ENCODE data around the gene SGPP2.

SGPP2 gene

DNA sequence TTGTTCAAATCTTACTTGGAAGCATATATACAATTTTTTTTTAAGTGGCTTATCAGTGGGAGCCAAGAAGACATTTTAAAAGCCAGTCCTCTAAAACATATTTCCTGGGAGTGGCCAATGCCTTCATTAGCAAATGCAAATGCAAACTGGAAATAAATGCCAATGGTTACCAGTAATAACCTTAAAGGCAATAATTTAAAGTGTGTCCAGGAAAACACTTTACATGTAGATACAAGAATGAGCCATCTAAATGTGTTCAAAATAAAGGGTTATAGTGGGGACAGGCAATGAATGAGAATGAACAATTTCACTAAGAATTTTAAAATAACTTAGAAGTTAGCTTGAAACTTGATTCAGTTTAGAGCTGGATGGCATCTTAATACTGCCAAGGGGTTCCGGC, 167.3 kb downstream of the SGPP2 start:
- no peak for DNase-seq

DNA sequence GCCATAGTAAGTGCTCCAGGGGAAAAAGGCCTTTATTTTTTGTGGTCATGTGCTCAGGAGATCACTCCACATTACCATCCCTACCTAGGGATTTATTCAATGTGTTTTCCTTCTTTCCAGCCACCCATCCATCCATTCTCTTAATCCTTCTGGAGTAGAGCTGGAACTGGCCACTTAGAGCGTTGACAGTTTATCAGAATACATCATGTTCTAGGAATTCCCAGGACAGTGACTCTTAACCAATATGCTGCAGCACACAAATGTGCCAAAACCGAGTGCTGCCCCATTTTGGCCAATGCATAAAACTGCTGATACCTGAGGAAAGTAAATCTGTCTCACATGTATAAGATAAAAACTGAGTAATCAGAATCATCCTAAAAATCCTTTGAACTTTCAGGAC, 167.8 kb downstream of the SGPP2 start:
- no peak for DNase-seq

DNA sequence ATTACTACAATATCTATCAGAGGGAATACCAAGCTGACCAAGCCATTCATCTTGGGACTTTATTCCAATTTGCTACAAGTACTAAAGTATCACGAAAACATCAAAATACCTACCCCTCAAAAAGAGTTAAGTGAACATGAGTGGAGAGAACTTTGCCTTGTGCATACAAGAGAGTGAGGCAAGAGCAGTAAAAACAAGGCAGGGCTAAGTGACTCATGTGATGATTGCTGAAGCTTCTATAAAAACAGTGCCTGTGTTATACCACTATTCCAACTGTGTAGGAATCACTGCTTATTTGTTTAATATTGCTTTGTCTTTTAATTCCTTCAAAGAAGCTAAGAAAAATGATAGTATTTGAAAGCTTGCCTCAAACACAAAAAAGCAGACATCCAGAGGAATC, 170.3 kb downstream of the SGPP2 start:
- DNase-seq, result no peak

DNA sequence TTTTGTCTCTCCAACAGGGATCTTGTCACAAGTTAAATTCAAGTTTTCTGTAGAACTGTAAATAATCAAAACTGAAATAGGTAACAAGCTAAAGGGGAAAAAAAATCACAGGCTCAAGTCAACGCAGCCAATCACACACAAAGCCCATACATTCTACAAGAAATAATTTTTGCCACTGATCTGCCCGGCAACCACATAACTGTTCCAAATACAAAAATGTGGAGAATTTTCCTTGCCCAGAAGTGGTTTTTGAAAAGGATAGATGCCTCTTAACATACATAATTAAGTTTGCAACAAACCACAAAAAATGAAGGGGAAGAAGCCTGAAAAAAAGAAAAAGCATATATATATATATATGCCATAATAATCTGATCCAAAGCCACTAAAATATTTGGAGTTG, 171.2 kb downstream of the SGPP2 start:
- DNase-seq, result no peak

DNA sequence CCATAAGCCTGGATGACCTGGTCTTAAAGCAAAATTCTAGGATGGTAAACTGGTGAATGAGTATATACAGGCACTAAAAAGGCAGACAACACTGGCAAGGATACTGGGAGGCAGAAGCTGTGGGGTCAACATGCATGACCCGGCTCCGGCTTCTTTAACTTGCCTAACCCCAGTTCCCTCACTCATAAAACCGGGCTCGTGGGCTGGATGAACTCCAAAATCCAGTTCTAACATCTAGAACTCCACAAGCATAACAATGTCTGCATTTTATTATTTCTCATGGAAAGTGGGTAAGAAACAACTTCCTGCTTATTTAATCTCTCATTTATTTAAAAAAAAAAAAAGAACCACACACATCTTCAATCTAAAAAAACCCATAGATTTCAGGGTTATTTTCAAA, 174.3 kb downstream of the SGPP2 start:
- no peak for DNase-seq

DNA sequence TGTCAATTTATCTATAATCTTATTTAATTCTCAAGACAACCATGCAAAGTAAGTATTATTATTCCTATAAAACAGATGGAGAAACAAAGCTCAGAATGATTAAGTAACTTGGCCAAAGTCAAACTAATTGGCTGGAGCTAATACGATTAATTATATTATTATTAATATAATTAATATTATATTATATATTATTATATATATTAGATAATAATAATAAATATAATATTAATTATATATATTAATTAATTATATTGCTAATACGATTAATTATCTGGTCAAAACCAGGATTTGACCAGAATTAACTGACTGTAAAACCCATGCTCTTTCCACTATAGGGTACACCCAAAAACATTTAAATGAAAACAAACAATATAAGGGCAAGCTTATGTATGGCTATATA, 179.2 kb downstream of the SGPP2 start:
- no peak for DNase-seq

DNA sequence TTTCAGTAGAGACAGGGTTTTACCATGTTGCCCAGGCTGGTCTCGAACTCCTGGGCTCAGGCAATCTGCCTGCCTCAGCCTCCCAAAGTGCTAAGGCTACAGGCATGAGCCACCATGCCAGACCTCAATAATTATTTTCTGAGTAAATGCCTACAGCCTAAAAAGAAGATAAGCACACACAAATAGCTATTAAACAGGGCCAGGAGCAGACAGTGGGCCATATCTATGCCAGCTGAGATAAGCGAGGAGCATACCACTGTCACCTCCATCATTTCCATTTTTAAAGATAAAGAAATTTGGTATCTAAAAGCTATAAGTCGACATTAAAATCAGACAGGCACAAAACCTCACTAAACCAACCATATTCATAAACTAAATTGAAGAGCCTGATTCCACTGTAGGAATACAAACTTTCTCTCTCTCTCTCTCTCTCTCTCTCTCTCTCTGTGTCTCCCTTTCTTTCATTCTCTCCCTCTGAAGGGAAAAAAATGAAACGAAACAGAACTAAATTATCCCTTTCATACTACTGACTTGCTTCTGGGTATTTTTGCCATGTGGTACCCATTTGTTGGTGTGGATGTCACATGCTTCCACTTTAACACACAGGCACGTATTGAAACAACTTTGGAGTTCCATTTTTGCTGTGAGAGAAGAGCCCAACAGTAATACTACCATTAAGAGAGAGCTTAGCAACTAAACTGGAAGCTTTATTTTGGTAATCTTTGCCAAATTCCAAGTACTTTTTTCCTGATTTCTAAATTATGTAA, 180.6 kb downstream of the SGPP2 start:
- DNase-seq, result no peak

DNA sequence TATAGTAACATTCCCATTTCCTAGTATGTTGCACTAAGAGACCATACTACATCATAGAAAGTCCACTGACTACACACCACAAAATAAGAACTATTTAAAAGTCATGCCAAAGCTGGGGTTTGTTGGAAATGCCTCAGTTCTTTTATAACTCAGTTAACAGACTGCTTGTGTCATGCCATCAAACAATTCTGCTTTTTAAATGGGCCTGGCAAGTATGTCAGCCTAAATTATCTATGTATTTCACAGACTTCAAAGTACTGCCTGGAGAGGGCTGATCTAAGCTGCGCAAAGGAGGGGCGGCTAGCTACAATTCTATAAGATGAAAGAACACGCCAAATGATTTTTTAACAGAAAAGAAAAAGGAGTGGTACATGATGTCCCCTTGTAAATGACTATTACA, 182.0 kb downstream of the SGPP2 start:
- DNase-seq, result no peak

DNA sequence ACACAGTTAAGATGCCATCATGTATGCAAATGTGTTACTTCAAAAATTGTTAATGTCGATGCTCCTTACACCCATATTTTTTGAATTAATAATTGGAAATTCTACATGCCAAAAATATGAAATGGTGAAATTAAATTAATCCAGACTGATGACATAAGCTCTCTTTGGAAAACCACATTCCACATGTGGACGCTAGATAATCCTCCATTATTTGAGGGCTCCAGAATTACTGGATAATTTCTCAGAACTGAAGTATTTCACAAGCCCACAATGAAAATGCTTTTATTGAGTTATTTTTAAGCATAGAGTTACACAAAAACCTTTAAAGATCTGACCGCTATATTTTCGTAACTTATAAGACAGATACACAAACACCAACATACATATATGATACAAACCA, 183.7 kb downstream of the SGPP2 start:
- no peak for DNase-seq

DNA sequence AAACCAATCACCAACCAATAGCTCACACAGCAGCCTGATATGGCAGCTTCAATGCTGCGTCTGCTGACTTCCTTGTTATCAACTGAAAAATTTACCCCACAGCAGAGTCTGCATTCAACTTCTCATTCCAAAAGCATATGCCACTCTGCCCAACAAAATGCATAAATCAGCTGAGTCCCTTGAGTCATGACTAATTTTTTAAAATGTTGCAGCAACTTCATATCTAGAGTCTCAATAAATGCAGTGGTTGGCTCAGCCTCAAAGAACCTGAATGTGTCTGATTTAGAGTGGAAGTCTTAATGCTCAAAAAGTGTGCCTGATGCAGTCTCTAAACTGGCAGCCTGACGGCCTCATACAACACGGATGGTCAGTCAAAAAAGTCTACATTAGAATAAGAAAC, 185.0 kb downstream of the SGPP2 start:
- no peak for DNase-seq

Data from stimulated activated naive CD4-positive, alpha-beta T cell (primary cell).